Thyroid gland (tissue), 4 donors: ENCODE results near the gene EXOC7.

ENCODE experiments used
- CTCF ChIP-seq, 6 experiments: fragments of 200-600 bp in 3 of 6; fragments of 450-650 bp in 3 of 6; sonication (generic) in 3 of 6; IDR thresholded peaks; one replicate each; pipeline ENCODE4 v1.5.1; 2016 to 2019; ENCODE audit warnings: antibody characterized with exemption in 6 of 6, mild to moderate bottlenecking in 2 of 6, inconsistent platforms in 1 of 6, moderate library complexity in 1 of 6
- POLR2A ChIP-seq, 2 donors: fragments of 450-650 bp; IDR thresholded peaks; one replicate each; pipeline ENCODE4 v1.6.1; 2017; ENCODE audit warnings: antibody characterized with exemption in 2 of 2, mild to moderate bottlenecking in 2 of 2, moderate library complexity in 1 of 2

- TF ChIP-seq CTCF (IDR thresholded peaks at IDR 0.05), result no peak
- TF ChIP-seq POLR2A (IDR thresholded peaks at IDR 0.05), result no peak
Observed at GRCh38 chr17:76106703-76107102, 3.1 kb upstream of the EXOC7 start.
